GM12878 (cell line): Measurements from ENCODE around the gene BNIP3. TPM values are rescaled to one million over a fixed set of nuclear protein-coding genes. Genes with fewer than 3 reads are reported as not detected.
A peak's percentile ranks its signal among the peaks of the same experiment; 100 is the strongest.

Experiments used
- ATF2 ChIP-seq: IDR thresholded peaks from 2 replicates; pipeline ENCODE4 v1.6.1; 2012; ENCODE audit warnings: low read length, inconsistent platforms
- CBFB ChIP-seq: IDR thresholded peaks from 2 replicates; pipeline ENCODE4 v1.6.1; 2016; ENCODE audit warnings: antibody characterized with exemption, low read depth
- ELK1 ChIP-seq: IDR thresholded peaks from 2 replicates; pipeline ENCODE4 v1.6.1; 2012; ENCODE audit warnings: low read depth, low read length, improper control_type of control experiment
- GABPA ChIP-seq: IDR thresholded peaks from 2 replicates; pipeline ENCODE4 v1.6.1; 2014; ENCODE audit warnings: antibody characterized with exemption, low read depth, mild to moderate bottlenecking, inconsistent platforms
- LARP7 ChIP-seq: fragments of 450-650 bp; IDR thresholded peaks from 2 replicates; pipeline ENCODE4 v1.6.1; 2017; ENCODE audit warnings: mild to moderate bottlenecking
- MYB ChIP-seq: fragments of 150-350 bp; IDR thresholded peaks from 2 replicates; pipeline ENCODE4 v1.6.1; 2014; ENCODE audit warnings: mild to moderate bottlenecking, low read depth, low read length, borderline replicate concordance
- NBN ChIP-seq: fragments of 450-650 bp; IDR thresholded peaks from 2 replicates; pipeline ENCODE4 v1.6.1; 2016
- NRF1 ChIP-seq: conservative IDR thresholded peaks from 2 replicates; pipeline ENCODE4 v1.6.1; 2011; ENCODE audit warnings: mild to moderate bottlenecking, low read depth, low read length, improper control_type of control experiment
- RCOR1 ChIP-seq: conservative IDR thresholded peaks from 2 replicates; pipeline ENCODE4 v1.6.1; 2012; ENCODE audit warnings: low read depth, low read length, improper control_type of control experiment
- SMAD1 ChIP-seq: fragments of 450-650 bp; IDR thresholded peaks from 2 replicates; pipeline ENCODE4 v1.6.1; 2018; ENCODE audit warnings: mild to moderate bottlenecking, low read depth; ENCODE audit not compliant: partially characterized antibody
- USF1 ChIP-seq: IDR thresholded peaks from 2 replicates; pipeline ENCODE4 v1.6.1; 2011; ENCODE audit warnings: borderline replicate concordance, low read depth, mild to moderate bottlenecking, moderate library complexity, mixed read lengths, low read length; ENCODE audit not compliant: insufficient read depth; ENCODE audit errors: extremely low read length
- polyA plus RNA-seq, 11 experiments: library from polyadenylated mRNA; depleted of rRNA in 4 of 11; unstranded in 6 of 11; stranded (reverse) in 5 of 11; fragments of >200 nt; fragmentation: Nextera tagmentation in 4 of 11; fragmentation: Illumina TruSeq in 1 of 11; extraction: Ambion mirVana in 4 of 11; extraction: Trizol in 1 of 11; gene quantifications; 1 replicate in 1 of 11; 2 replicates in 10 of 11; pipeline versions ENCODE4 v1.2.1 to v1.2.3, GENCODE V29; 2011 to 2016; ENCODE audit warnings: inconsistent platforms in 2 of 11, missing spikeins in 2 of 11, low read depth in 1 of 11
- total RNA-seq, 4 experiments: library from RNA; depleted of rRNA in 3 of 4; stranded (reverse); fragments of >200 nt in 3 of 4; fragmentation: Illumina TruSeq in 1 of 4; extraction: Trizol in 1 of 4; gene quantifications; 2 replicates each; pipeline versions ENCODE4 v1.2.1 to v1.2.3, GENCODE V29; 2013 to 2021
- TF ChIP-seq, protein P1 (sequence below): fragments of 450-650 bp; IDR thresholded peaks from 2 replicates; pipeline ENCODE4 v1.6.1; 2017; ENCODE audit warnings: mild to moderate bottlenecking, moderate library complexity
- TF ChIP-seq, protein P2 (sequence below): fragments of 450-650 bp; IDR thresholded peaks from 2 replicates; pipeline ENCODE4 v1.6.1; 2017; ENCODE audit warnings: mild to moderate bottlenecking, low read depth, inconsistent platforms; ENCODE audit not compliant: poor library complexity, severe bottlenecking
- TF ChIP-seq, protein P3 (sequence below): fragments of 450-650 bp; IDR thresholded peaks from 2 replicates; pipeline ENCODE4 v1.6.1; 2018; ENCODE audit warnings: borderline replicate concordance, mild to moderate bottlenecking; ENCODE audit not compliant: partially characterized antibody

BNIP3 gene
- total and polyA plus RNA-seq, 10 of the 15 experiments (the other 5 are each of a cell fraction or from before 2014, with no cell fraction given): 7.7 to 122 (median 29.9) TPM

DNA sequence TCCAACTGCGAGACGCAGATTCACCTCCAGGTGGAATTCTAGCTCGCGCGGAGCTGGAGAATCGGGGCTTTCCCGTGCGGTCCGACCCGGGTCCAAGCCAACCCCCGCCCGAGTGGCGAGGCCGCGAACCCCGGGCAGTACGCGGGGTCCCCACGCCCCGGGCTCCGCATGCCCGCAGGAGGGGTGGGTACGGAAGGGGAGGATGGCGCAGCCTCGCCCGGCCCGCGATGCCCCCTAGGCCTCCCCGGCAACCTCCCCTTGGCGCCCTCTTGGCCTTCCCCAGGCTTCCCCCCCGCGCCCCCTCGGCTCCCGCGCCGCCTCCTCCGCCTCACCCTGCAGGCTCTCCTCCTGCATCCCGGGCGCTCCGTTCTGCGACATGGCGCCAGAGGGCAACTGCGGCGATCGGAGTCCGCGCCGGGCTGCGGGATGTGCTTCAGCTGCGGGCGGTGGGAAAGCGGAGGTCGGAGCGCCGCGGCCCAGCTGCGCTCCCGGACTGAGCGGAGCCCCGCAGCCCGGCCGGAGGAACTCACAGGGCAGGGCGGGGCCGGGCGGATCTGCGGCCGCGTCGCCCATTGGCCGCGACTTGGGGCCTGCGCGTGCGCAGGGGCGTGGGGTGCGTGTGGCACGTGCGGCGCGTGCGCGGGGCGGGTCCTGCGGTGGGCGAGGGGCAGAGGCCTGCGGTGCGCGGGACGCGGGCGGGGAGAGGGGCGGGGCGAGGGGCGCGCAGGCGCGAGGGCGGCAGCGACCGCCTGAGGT, at the start of gene BNIP3 (continued):
- TF ChIP-seq, protein P1, sequence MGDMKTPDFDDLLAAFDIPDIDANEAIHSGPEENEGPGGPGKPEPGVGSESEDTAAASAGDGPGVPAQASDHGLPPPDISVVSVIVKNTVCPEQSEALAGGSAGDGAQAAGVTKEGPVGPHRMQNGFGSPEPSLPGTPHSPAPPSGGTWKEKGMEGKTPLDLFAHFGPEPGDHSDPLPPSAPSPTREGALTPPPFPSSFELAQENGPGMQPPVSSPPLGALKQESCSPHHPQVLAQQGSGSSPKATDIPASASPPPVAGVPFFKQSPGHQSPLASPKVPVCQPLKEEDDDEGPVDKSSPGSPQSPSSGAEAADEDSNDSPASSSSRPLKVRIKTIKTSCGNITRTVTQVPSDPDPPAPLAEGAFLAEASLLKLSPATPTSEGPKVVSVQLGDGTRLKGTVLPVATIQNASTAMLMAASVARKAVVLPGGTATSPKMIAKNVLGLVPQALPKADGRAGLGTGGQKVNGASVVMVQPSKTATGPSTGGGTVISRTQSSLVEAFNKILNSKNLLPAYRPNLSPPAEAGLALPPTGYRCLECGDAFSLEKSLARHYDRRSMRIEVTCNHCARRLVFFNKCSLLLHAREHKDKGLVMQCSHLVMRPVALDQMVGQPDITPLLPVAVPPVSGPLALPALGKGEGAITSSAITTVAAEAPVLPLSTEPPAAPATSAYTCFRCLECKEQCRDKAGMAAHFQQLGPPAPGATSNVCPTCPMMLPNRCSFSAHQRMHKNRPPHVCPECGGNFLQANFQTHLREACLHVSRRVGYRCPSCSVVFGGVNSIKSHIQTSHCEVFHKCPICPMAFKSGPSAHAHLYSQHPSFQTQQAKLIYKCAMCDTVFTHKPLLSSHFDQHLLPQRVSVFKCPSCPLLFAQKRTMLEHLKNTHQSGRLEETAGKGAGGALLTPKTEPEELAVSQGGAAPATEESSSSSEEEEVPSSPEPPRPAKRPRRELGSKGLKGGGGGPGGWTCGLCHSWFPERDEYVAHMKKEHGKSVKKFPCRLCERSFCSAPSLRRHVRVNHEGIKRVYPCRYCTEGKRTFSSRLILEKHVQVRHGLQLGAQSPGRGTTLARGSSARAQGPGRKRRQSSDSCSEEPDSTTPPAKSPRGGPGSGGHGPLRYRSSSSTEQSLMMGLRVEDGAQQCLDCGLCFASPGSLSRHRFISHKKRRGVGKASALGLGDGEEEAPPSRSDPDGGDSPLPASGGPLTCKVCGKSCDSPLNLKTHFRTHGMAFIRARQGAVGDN: 0 out of 2 replicates have a peak, but pooled peaks have one; percentile 52
- TF ChIP-seq, protein P2, sequence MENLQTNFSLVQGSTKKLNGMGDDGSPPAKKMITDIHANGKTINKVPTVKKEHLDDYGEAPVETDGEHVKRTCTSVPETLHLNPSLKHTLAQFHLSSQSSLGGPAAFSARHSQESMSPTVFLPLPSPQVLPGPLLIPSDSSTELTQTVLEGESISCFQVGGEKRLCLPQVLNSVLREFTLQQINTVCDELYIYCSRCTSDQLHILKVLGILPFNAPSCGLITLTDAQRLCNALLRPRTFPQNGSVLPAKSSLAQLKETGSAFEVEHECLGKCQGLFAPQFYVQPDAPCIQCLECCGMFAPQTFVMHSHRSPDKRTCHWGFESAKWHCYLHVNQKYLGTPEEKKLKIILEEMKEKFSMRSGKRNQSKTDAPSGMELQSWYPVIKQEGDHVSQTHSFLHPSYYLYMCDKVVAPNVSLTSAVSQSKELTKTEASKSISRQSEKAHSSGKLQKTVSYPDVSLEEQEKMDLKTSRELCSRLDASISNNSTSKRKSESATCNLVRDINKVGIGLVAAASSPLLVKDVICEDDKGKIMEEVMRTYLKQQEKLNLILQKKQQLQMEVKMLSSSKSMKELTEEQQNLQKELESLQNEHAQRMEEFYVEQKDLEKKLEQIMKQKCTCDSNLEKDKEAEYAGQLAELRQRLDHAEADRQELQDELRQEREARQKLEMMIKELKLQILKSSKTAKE: no peak
- TF ChIP-seq GABPA (no peak), ATF2 (no peak), USF1 (peak; percentile 68), LARP7 (no peak; the same call in 1 of the 2 replicates), NRF1 (peak; percentile 88), CBFB (no peak), NBN (no peak), MYB (no peak), ELK1 (no peak), RCOR1 (no peak), SMAD1 (no peak)
- TF ChIP-seq, protein P3, sequence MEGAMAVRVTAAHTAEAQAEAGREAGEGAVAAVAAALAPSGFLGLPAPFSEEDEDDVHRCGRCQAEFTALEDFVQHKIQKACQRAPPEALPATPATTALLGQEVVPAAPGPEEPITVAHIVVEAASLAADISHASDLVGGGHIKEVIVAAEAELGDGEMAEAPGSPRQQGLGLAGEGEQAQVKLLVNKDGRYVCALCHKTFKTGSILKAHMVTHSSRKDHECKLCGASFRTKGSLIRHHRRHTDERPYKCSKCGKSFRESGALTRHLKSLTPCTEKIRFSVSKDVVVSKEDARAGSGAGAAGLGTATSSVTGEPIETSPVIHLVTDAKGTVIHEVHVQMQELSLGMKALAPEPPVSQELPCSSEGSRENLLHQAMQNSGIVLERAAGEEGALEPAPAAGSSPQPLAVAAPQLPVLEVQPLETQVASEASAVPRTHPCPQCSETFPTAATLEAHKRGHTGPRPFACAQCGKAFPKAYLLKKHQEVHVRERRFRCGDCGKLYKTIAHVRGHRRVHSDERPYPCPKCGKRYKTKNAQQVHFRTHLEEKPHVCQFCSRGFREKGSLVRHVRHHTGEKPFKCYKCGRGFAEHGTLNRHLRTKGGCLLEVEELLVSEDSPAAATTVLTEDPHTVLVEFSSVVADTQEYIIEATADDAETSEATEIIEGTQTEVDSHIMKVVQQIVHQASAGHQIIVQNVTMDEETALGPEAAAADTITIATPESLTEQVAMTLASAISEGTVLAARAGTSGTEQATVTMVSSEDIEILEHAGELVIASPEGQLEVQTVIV: no peak
